Stimulated activated CD4-positive, alpha-beta T cell treated with anti-CD3 and anti-CD28 coated beads, Interleukin-2, amount 100 ng/mL, for 24 hours (primary cell): Measurements from ENCODE around the gene HNRNPC.

ENCODE experiments used
- DNase-seq, 2 donors: peaks; one replicate each; pipeline ENCODE4 v3.0.0-alpha.2; 2020

The HNRNPC gene

GRCh38 chr14:21208554-21208953 lies 60.7 kb downstream of the HNRNPC start:
- DNase-seq = no peak

- DNase-seq = no peak
These were observed 62.2 kb downstream of the HNRNPC start for GRCh38 chr14:21206753-21207684.

- no peak for DNase-seq
These were observed 63.3 kb downstream of the HNRNPC start for GRCh38 chr14:21205678-21206581.

- no peak for DNase-seq
These were observed 64.1 kb downstream of the HNRNPC start for GRCh38 chr14:21205026-21205677.

- no peak for DNase-seq
These were observed 64.8 kb downstream of the HNRNPC start for GRCh38 chr14:21204167-21205025.

GRCh38 chr14:21203470-21204166 lies 65.6 kb downstream of the HNRNPC start:
- no peak for DNase-seq

- DNase-seq = no peak
These were observed 66.5 kb downstream of the HNRNPC start for GRCh38 chr14:21202463-21203358.

GRCh38 chr14:21201732-21202462 lies 67.3 kb downstream of the HNRNPC start:
- no peak for DNase-seq

GRCh38 chr14:21200752-21201461 lies 68.3 kb downstream of the HNRNPC start:
- no peak for DNase-seq

GRCh38 chr14:21199611-21200560 lies 69.4 kb downstream of the HNRNPC start:
- DNase-seq = no peak

- no peak for DNase-seq
These were observed 71.6 kb downstream of the HNRNPC start for GRCh38 chr14:21197418-21198205.

- no peak for DNase-seq
These were observed 74.6 kb downstream of the HNRNPC start for GRCh38 chr14:21194597-21194996.

- DNase-seq = no peak
These were observed 76.2 kb downstream of the HNRNPC start for GRCh38 chr14:21192875-21193535.

GRCh38 chr14:21192447-21192822 lies 76.8 kb downstream of the HNRNPC start:
- DNase-seq = no peak

GRCh38 chr14:21191809-21192446 lies 77.3 kb downstream of the HNRNPC start:
- peak; percentile 68 to 79 for DNase-seq
